Measurements from ENCODE around the gene JOSD2. TPM values are rescaled to one million over a fixed set of nuclear protein-coding genes. Genes with fewer than 3 reads are reported as not detected.

The JOSD2 gene
- total RNA-seq, 4 donors from 2014 or later, result 6.8 to 36.5 (median 27.1) TPM

DNA sequence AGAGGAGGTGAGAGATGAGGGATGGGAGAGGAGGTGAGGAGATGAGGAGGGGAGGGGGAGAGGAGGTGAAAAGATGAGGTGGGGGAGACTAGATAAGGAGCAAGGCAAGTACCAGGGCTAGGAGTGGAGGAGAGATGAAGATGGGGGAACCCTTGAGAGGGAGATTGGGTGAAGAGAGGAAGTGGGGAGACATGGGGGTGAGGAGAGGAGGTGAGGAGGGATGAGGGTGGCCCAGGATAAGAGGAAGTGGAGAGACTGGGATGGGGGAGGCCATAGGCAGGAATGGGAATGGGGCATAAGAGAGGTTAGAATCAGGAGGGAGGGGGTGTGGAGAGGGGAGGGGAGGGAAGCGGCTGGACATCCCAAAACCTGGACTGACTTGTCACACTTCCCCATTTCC, 51.4 kb downstream of the JOSD2 start:
- TF ChIP-seq, protein P1, sequence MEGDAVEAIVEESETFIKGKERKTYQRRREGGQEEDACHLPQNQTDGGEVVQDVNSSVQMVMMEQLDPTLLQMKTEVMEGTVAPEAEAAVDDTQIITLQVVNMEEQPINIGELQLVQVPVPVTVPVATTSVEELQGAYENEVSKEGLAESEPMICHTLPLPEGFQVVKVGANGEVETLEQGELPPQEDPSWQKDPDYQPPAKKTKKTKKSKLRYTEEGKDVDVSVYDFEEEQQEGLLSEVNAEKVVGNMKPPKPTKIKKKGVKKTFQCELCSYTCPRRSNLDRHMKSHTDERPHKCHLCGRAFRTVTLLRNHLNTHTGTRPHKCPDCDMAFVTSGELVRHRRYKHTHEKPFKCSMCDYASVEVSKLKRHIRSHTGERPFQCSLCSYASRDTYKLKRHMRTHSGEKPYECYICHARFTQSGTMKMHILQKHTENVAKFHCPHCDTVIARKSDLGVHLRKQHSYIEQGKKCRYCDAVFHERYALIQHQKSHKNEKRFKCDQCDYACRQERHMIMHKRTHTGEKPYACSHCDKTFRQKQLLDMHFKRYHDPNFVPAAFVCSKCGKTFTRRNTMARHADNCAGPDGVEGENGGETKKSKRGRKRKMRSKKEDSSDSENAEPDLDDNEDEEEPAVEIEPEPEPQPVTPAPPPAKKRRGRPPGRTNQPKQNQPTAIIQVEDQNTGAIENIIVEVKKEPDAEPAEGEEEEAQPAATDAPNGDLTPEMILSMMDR (IDR thresholded peaks at IDR 0.05; ENCODE audit: low read depth), result no peak

GRCh38 chr19:50459067-50459456, 51.9 kb downstream of the JOSD2 start:
- TF ChIP-seq, protein P1 (IDR thresholded peaks at IDR 0.05; ENCODE audit: low read depth), result no peak

- TF ChIP-seq, protein P1 (IDR thresholded peaks at IDR 0.05; ENCODE audit: low read depth), result no peak
These were observed 52.5 kb downstream of the JOSD2 start for GRCh38 chr19:50458396-50459066.

GRCh38 chr19:50457300-50457699, 53.7 kb downstream of the JOSD2 start:
- TF ChIP-seq, protein P1 (IDR thresholded peaks at IDR 0.05; ENCODE audit: low read depth), result no peak

Other genes with a start within 250 kb of the JOSD2 start
- gene KCNC3, start 181.8 kb downstream of the JOSD2 start, total RNA-seq, result under 1 TPM; 0.16 to 0.75 (median 0.28) TPM
- 1 to 10 TPM in 1 of 4 donors, under 1 TPM in 2, not detected in 1; 0.66 to 1.3 (median 0.85) TPM for gene NAPSA, start 145.6 kb downstream of the JOSD2 start, total RNA-seq
- gene NR1H2, start 134.7 kb downstream of the JOSD2 start, total RNA-seq, result 10 to 100 TPM; 39.9 to 95.9 (median 75.3) TPM
- 10 to 100 TPM in 3 of 4 donors, 1 to 10 TPM in 1; 4.1 to 15.6 (median 10.9) TPM for gene POLD1, start 126.8 kb downstream of the JOSD2 start, total RNA-seq
- not detected for gene SPIB, start 92.3 kb downstream of the JOSD2 start, total RNA-seq
- gene MYBPC2, start 78.3 kb downstream of the JOSD2 start, total RNA-seq, result not detected
- 10 to 100 TPM; 10.9 to 63.4 (median 47.2) TPM for gene EMC10, start 34.7 kb downstream of the JOSD2 start, total RNA-seq
- not detected for gene GARIN5A, start 34.3 kb downstream of the JOSD2 start, total RNA-seq
- gene ASPDH, start 2.7 kb upstream of the JOSD2 start, total RNA-seq, result not detected
- under 1 TPM in 3 of 4 donors, not detected in 1; 0.19 to 0.34 (median 0.22) TPM for gene LRRC4B, start 57.2 kb upstream of the JOSD2 start, total RNA-seq
- gene SYT3, start 128.7 kb upstream of the JOSD2 start, total RNA-seq, result not detected
- 1 to 10 TPM in 1 of 4 donors, not detected in 3; 1.9 TPM for gene C19orf81, start 138.3 kb upstream of the JOSD2 start, total RNA-seq
- 1 to 10 TPM in 1 of 4 donors, not detected in 3; 1.0 TPM for gene SHANK1, start 208.6 kb upstream of the JOSD2 start, total RNA-seq
- 10 to 100 TPM in 2 of 4 donors, 1 to 10 TPM in 2; 4.1 to 23.5 (median 9.6) TPM for gene CLEC11A, start 212.2 kb upstream of the JOSD2 start, total RNA-seq